ENCODE measurements around the gene ADAMTS12.

- TF ChIP-seq POLR2A (IDR thresholded peaks at IDR 0.05; ENCODE audit: low read depth, low read length): no peak
- TF ChIP-seq TAF1 (IDR thresholded peaks at IDR 0.05; ENCODE audit: low read depth, low read length): no peak
- TF ChIP-seq POLR2AphosphoS5 (IDR thresholded peaks at IDR 0.05; ENCODE audit: low read depth, low read length): no peak
- no peak for TF ChIP-seq PAX5 (IDR thresholded peaks at IDR 0.05; ENCODE audit: insufficient read depth, low read length, severe bottlenecking)
Observed at GRCh38 chr5:33925278-33925677, 33.5 kb upstream of the ADAMTS12 start.
